Activated naive CD8-positive, alpha-beta T cell treated with anti-CD3 and anti-CD28 coated beads, Interleukin-2, amount 10 ng/mL, durations not matched to agents 7 days and 5 days (primary cell): ENCODE data around the gene TLE7. TPM values are rescaled to one million over a fixed set of nuclear protein-coding genes. Genes with fewer than 3 reads are reported as not detected.
A peak's percentile ranks its signal among the peaks of the same experiment; 100 is the strongest.

Experiments
- ATAC-seq: fragments of 150-1000 bp; cut with Tn5 transposase; one replicate; pipeline ENCODE4 v1.10.0; 2021; ENCODE audit warnings: low read depth, moderate library complexity
- POLR2A ChIA-PET: fragments of 350-600 bp; sonication (Branson Sonifier 250); formaldehyde crosslinking; loops from one replicate; lab custom pipeline; 2021; ENCODE audit warnings: antibody characterized with exemption; lab: Charles Lee
- DNase-seq: peaks from one replicate; pipeline ENCODE4 v3.0.0; 2021
- H3K27ac Mint-ChIP-seq: one replicate; pipeline ENCODE4 v1.8.0; 2022; ENCODE audit warnings: mild to moderate bottlenecking, mixed read lengths
- H3K27me3 Mint-ChIP-seq: one replicate; pipeline ENCODE4 v1.8.0; 2022; ENCODE audit warnings: mild to moderate bottlenecking, moderate library complexity, mixed read lengths
- H3K36me3 Mint-ChIP-seq: one replicate; pipeline ENCODE4 v1.8.0; 2021; ENCODE audit warnings: mild to moderate bottlenecking, mixed read lengths
- H3K4me1 Mint-ChIP-seq: one replicate; pipeline ENCODE4 v1.8.0; 2021; ENCODE audit warnings: mixed read lengths
- H3K4me3 Mint-ChIP-seq: one replicate; pipeline ENCODE4 v1.8.0; 2022; ENCODE audit warnings: mild to moderate bottlenecking, moderate library complexity, mixed read lengths
- H3K9me3 Mint-ChIP-seq: one replicate; pipeline ENCODE4 v1.8.0; 2021; ENCODE audit warnings: mixed read lengths
- total RNA-seq, 2 experiments: library from RNA; stranded (reverse); gene quantifications; one replicate each; pipeline ENCODE4 v1.2.3, GENCODE V29; 2021

TLE7 gene
- total RNA-seq, 2 experiments from 2014 or later, result not detected

- Mint-ChIP-seq H3K36me3 (no peaks in the 10 kb centered on the region), H3K4me1 (no peaks in the 10 kb centered on the region), H3K27ac (no peak overlapping the region), H3K9me3 (peaks cover 1% of the 10 kb centered on the region), H3K4me3 (no peak overlapping the region), H3K27me3 (peaks cover 8% of the 10 kb centered on the region)
- DNase-seq (no peak), ATAC-seq (no peak)
- POLR2A ChIA-PET, result no interaction called here
Observed at GRCh38 chr16:71399801-71400563, 41.9 kb downstream of the TLE7 start.

GRCh38 chr16:71396594-71396993, 45.3 kb downstream of the TLE7 start:
- H3K27me3 Mint-ChIP-seq, result peaks cover 7% of the 10 kb centered on the region
- no peak for DNase-seq
- H3K4me3 Mint-ChIP-seq, result no peak overlapping the region
- H3K9me3 Mint-ChIP-seq, result no peaks in the 10 kb centered on the region
- POLR2A ChIA-PET, result no interaction called here
- no peak for ATAC-seq
- no peaks in the 10 kb centered on the region for H3K36me3 Mint-ChIP-seq
- no peaks in the 10 kb centered on the region for H3K4me1 Mint-ChIP-seq
- no peak overlapping the region for H3K27ac Mint-ChIP-seq

DNA sequence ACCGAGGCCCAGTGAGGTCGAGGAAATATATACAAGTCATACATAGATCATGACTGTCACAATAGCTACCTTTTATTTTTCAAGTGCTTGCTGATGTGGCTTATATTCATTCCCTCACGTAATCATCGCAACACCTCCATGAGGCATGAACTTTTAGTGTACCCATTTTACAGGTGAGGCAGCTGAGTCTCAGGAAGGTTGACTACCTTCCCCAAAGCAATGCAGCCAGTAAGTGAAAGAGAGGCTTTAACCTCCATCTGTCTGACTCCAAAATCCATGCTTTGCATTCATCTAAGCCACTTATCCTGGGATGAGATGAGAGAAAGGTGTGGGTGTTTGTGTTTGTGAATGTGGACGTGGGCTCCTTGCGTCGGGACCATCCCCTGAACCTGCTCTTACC, 52.5 kb downstream of the TLE7 start:
- POLR2A ChIA-PET, result no interaction called here
- Mint-ChIP-seq H3K4me1 (peaks cover 8% of the 10 kb centered on the region), H3K4me3 (no peak overlapping the region), H3K27me3 (peaks cover 22% of the 10 kb centered on the region), H3K27ac (no peak overlapping the region), H3K36me3 (no peaks in the 10 kb centered on the region), H3K9me3 (peaks cover 3% of the 10 kb centered on the region)
- ATAC-seq, result no peak
- no peak for DNase-seq

DNA sequence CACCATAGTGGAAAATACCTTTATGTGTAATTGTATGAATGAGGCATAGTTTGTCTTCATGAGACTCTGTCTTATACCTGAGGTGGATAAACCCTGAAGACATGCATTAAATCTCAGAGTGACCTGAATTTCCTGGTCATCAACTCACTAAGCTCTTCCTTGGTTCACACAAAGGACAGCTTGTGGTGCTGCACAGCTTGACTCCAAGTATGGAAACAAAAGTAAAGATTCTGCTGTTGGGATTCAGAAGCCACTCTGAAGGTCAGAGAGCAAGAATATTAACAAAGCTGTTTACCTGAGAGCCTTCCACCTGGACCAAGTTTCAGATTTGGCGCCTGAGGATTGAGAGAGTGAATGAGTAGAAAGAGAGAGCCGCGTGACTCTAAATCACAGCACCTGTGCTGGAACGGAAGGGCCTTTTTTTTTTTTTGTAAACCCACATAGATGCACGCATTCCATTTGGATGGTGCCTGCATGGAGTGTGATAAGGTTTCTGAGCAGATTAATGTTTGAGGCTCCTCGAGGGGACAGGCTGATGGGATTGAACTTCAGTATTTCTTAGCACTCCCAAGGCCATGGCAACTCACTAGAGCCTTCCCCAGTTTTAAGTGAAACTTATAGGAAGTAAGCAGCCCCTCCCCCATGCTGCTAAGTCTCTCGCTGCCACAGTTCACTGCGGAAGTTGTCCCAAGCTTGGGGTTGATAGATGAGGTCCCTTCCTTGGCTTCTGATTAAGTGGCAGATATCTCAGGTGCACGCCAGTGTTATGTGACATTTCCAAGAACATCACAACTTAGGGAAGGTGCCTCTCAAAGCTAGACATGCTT, 54.6 kb downstream of the TLE7 start:
- peaks cover 3% of the 10 kb centered on the region for H3K9me3 Mint-ChIP-seq
- H3K27me3 Mint-ChIP-seq, result peaks cover 22% of the 10 kb centered on the region
- DNase-seq (no peak), ATAC-seq (no peak)
- H3K4me1 Mint-ChIP-seq, result peaks cover 12% of the 10 kb centered on the region
- H3K27ac Mint-ChIP-seq, result no peak overlapping the region
- no peak overlapping the region for H3K4me3 Mint-ChIP-seq
- H3K36me3 Mint-ChIP-seq, result no peaks in the 10 kb centered on the region
- POLR2A ChIA-PET, result no interaction called here

- H3K27ac Mint-ChIP-seq, result peak overlapping the region; percentile 50
- no peaks in the 10 kb centered on the region for H3K36me3 Mint-ChIP-seq
- H3K27me3 Mint-ChIP-seq, result peaks cover 20% of the 10 kb centered on the region
- POLR2A ChIA-PET, result no interaction called here
- no peak for DNase-seq
- H3K4me3 Mint-ChIP-seq, result no peak overlapping the region
- H3K4me1 Mint-ChIP-seq, result peaks cover 12% of the 10 kb centered on the region
- peaks cover 3% of the 10 kb centered on the region for H3K9me3 Mint-ChIP-seq
- ATAC-seq, result no peak
Observed at GRCh38 chr16:71384073-71384724, 57.7 kb downstream of the TLE7 start.

DNA sequence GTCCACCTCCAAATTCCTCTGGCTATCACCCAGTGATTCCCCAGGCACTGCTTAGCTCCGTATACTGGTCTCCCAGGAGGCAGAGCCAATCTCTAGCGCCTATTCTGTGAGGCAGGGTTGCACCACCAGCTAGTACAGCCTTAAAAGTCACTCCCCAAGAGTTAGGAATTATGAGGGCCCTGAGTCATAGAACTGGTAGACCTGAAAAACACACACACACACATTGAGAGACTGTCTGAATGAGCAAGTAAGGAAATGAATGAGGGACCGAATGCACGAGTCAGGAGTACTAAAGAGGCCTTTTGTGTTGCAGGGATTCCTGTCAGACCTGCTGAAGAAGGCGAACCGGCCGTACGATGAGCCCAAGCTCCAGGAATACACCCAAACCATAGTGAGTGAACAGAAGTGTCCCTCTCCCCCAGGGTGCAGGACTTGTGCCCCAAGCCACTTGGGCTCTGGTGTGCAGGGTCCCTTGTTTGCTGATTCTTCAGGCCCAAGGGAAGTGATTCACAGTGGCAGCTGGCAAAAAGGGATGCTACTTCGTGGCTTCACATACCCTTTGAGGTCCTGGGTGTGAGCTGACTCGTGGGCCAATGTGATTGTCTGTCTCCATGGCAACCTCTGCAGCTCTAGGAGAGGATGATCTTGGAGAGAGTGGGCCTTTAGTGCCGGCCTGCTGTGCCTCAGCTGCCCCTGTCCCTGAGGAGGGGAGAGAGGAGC, 58.6 kb downstream of the TLE7 start:
- Mint-ChIP-seq H3K4me1 (peaks cover 12% of the 10 kb centered on the region), H3K36me3 (no peaks in the 10 kb centered on the region), H3K9me3 (peaks cover 3% of the 10 kb centered on the region), H3K4me3 (no peak overlapping the region), H3K27me3 (peaks cover 24% of the 10 kb centered on the region), H3K27ac (no peak overlapping the region)
- ATAC-seq, result peak; percentile 47
- no peak for DNase-seq
- POLR2A ChIA-PET, result no interaction called here

DNA sequence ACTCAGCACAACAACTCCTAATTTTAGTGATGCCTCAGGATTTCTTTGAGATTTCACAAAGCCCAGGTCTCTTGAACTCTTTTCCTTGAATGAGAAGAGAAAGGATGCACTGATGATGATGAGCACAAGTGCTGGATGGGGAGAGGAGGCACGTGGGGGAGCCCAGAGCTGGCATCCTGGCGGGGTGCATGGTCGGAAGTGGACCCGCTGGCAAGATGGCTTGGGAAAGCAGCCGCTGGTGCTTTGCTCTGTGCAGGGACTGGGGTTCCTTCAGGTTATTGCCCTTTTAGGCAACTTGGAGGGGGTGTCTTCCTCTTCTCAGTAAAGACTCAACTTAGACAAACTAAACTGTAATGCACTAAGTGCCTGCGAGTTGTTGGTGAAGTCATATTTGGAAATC, 61.0 kb downstream of the TLE7 start:
- Mint-ChIP-seq H3K4me3 (no peak overlapping the region), H3K27ac (no peak overlapping the region), H3K36me3 (no peaks in the 10 kb centered on the region), H3K4me1 (peaks cover 7% of the 10 kb centered on the region), H3K9me3 (peaks cover 3% of the 10 kb centered on the region), H3K27me3 (peaks cover 14% of the 10 kb centered on the region)
- ATAC-seq (no peak), DNase-seq (no peak)
- POLR2A ChIA-PET, result no interaction called here

Other genes starting within 250 kb of the TLE7 start
- not detected for gene HYDIN, start 211.3 kb downstream of the TLE7 start, total RNA-seq
- 10 to 100 TPM; 23.7 to 24.3 TPM for gene CMTR2, start 152.7 kb downstream of the TLE7 start, total RNA-seq
- not detected for gene CALB2, start 83.3 kb downstream of the TLE7 start, total RNA-seq
- gene ZNF23, start 20.2 kb upstream of the TLE7 start, total RNA-seq, result 10 to 100 TPM in 1 of 2 experiments, 1 to 10 TPM in 1; 9.6 to 10.5 TPM
- 1 to 10 TPM; 5.3 to 5.8 TPM for gene ZNF19, start 47.3 kb upstream of the TLE7 start, total RNA-seq
- not detected for gene CHST4, start 84.4 kb upstream of the TLE7 start, total RNA-seq
- gene TAT, start 135.0 kb upstream of the TLE7 start, total RNA-seq, result not detected
- not detected for gene MARVELD3, start 184.1 kb upstream of the TLE7 start, total RNA-seq